Keratinocyte (primary cell): ENCODE results near the gene TUBGCP5. TPM values are rescaled to one million over a fixed set of nuclear protein-coding genes. Genes with fewer than 3 reads are reported as not detected.

Source experiments
- DNase-seq: peaks from one replicate; pipeline ENCODE4 v3.0.0-alpha.2; 2011; ENCODE audit warnings: low read depth, missing footprints, low spot score
- FAIRE-seq: peaks from 2 replicates; lab custom pipeline; 2011; peaks lifted over from hg19 to GRCh38; lab: Jason Lieb, UNC
- H2AFZ ChIP-seq: 2 replicates; pipeline ENCODE4 v1.6.0; 2012; ENCODE audit warnings: low read length, control low read depth, inconsistent platforms; ENCODE audit not compliant: control insufficient read depth
- H3K27ac ChIP-seq: 2 replicates; pipeline ENCODE4 v1.5.1; 2011; ENCODE audit warnings: low read length; ENCODE audit not compliant: control insufficient read depth, insufficient read depth
- H3K27me3 ChIP-seq: 3 replicates; pipeline ENCODE4 v1.6.0; 2011; ENCODE audit warnings: low read length; ENCODE audit not compliant: control insufficient read depth, insufficient read depth; ENCODE audit errors: extremely low read depth
- H3K36me3 ChIP-seq, 2 experiments: 2 replicates in 1 of 2; 3 replicates in 1 of 2; pipeline ENCODE4 v1.5.1; 2011; ENCODE audit warnings: low read length in 2 of 2, mild to moderate bottlenecking in 1 of 2; ENCODE audit not compliant: control insufficient read depth in 2 of 2, insufficient read depth in 2 of 2; ENCODE audit errors: extremely low read depth in 1 of 2
- H3K4me1 ChIP-seq: 3 replicates; pipeline ENCODE4 v1.5.1; 2011; ENCODE audit warnings: low read length; ENCODE audit not compliant: control insufficient read depth, insufficient read depth; ENCODE audit errors: extremely low read depth
- H3K4me2 ChIP-seq: 3 replicates; pipeline ENCODE4 v1.6.0; 2011; ENCODE audit warnings: low read depth, low read length; ENCODE audit not compliant: control insufficient read depth, insufficient read depth; ENCODE audit errors: extremely low read depth
- H3K4me3 ChIP-seq, 3 experiments: fragments of 200-600 bp in 1 of 3; sonication (generic) in 1 of 3; 2 replicates in 2 of 3; 3 replicates in 1 of 3; pipeline ENCODE4 v1.5.1; 2011 to 2016; ENCODE audit warnings: low read length in 3 of 3, mild to moderate bottlenecking in 3 of 3, control low read depth in 2 of 3, inconsistent platforms in 1 of 3, low read depth in 1 of 3, mixed read lengths in 1 of 3, mixed run types in 1 of 3, moderate library complexity in 1 of 3; ENCODE audit not compliant: control insufficient read depth in 2 of 3, insufficient read depth in 2 of 3; ENCODE audit errors: extremely low read depth in 1 of 3
- H3K79me2 ChIP-seq: 2 replicates; pipeline ENCODE4 v1.6.0; 2012; ENCODE audit warnings: low read length; ENCODE audit not compliant: control insufficient read depth, insufficient read depth
- H3K9ac ChIP-seq: 3 replicates; pipeline ENCODE4 v1.6.0; 2011; ENCODE audit warnings: low read length; ENCODE audit not compliant: control insufficient read depth, insufficient read depth; ENCODE audit errors: extremely low read depth
- H3K9me1 ChIP-seq: 3 replicates; pipeline ENCODE4 v1.6.0; 2011; ENCODE audit warnings: low read length; ENCODE audit not compliant: control insufficient read depth, insufficient read depth; ENCODE audit errors: extremely low read depth
- H3K9me3 ChIP-seq: 2 replicates; pipeline ENCODE4 v1.5.1; 2012; ENCODE audit warnings: low read depth, low read length; ENCODE audit not compliant: control insufficient read depth
- H4K20me1 ChIP-seq: 3 replicates; pipeline ENCODE4 v1.6.0; 2011; ENCODE audit warnings: low read length; ENCODE audit not compliant: control insufficient read depth, insufficient read depth; ENCODE audit errors: extremely low read depth
- EZH2 ChIP-seq: IDR thresholded peaks from one replicate; pipeline ENCODE4 v1.6.1; 2012; ENCODE audit warnings: inconsistent platforms, mild to moderate bottlenecking, low read length, moderate library complexity
- dilution Hi-C: fragments of 300-500 bp; cut with MboI; formaldehyde crosslinking; loops from one replicate; pipeline ENCODE4 v1.7.0; 2020; ENCODE audit warnings: low sequenced_read_pairs; ENCODE audit not compliant: extremely low pct_ligation_motif_present
- polyA plus RNA-seq, 5 experiments: library from polyadenylated mRNA; depleted of rRNA in 3 of 5; stranded (reverse) in 3 of 5; stranded (forward) in 1 of 5; unstranded in 1 of 5; fragments of >200 nt; gene quantifications; 1 replicate in 1 of 5; 2 replicates in 3 of 5; 3 replicates in 1 of 5; pipeline versions ENCODE4 v1.2.1 to v1.2.3, GENCODE V29; 2011 to 2012; ENCODE audit warnings: missing spikeins in 2 of 5, low read depth in 1 of 5, low replicate concordance in 1 of 5
- TF ChIP-seq, protein P1 (sequence below), 3 experiments: IDR thresholded peaks in 1 of 3; conservative IDR thresholded peaks in 1 of 3; optimal IDR thresholded peaks in 1 of 3; 2 replicates in 2 of 3; 3 replicates in 1 of 3; pipeline versions ENCODE3 to v1.5.1; 2011; ENCODE audit warnings: low read length in 3 of 3, mild to moderate bottlenecking in 3 of 3, moderate library complexity in 2 of 3, control low read depth in 1 of 3, inconsistent platforms in 1 of 3; ENCODE audit not compliant: insufficient read depth in 2 of 3; ENCODE audit errors: extremely low read depth in 1 of 3

TUBGCP5 gene
- polyA plus RNA-seq, 1 donor (not counting 4 experiments of a cell fraction or from before 2014, with no cell fraction given) = 20.3 TPM

DNA sequence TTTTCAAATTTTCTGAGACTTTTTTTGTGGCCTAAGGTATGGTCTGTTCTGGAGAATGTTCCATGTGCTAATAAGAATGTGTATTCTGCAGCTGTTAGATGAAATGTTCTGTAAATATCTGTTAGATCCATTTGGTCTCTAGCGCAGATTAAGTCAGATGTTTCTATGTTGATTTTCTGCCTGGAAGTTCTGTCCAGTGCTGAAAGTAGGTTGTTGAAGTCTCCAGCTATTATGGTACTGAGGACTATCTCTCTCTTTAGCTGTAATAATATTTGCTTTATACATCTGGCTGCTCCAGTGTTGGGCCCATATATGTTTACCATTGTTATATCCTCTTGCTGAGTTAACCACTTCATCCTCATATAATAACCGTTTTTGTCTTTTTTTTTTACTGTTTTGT is 13.2 kb upstream of the TUBGCP5 start:
- H3K9ac ChIP-seq = no peak overlapping the region
- H4K20me1 ChIP-seq = no peaks in the 10 kb centered on the region
- dilution Hi-C loops = no loop called here
- H3K36me3 ChIP-seq = no peaks in the 10 kb centered on the region
- no peak overlapping the region for H2AFZ ChIP-seq
- FAIRE-seq (no peak), DNase-seq (no peak)
- no peaks in the 10 kb centered on the region for H3K9me1 ChIP-seq
- H3K9me3 ChIP-seq = no peaks in the 10 kb centered on the region
- TF ChIP-seq EZH2 = no peak
- TF ChIP-seq, protein P1, sequence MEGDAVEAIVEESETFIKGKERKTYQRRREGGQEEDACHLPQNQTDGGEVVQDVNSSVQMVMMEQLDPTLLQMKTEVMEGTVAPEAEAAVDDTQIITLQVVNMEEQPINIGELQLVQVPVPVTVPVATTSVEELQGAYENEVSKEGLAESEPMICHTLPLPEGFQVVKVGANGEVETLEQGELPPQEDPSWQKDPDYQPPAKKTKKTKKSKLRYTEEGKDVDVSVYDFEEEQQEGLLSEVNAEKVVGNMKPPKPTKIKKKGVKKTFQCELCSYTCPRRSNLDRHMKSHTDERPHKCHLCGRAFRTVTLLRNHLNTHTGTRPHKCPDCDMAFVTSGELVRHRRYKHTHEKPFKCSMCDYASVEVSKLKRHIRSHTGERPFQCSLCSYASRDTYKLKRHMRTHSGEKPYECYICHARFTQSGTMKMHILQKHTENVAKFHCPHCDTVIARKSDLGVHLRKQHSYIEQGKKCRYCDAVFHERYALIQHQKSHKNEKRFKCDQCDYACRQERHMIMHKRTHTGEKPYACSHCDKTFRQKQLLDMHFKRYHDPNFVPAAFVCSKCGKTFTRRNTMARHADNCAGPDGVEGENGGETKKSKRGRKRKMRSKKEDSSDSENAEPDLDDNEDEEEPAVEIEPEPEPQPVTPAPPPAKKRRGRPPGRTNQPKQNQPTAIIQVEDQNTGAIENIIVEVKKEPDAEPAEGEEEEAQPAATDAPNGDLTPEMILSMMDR (optimal IDR thresholded peaks at IDR 0.05 in 1 of 3, IDR thresholded peaks at IDR 0.05 in 1 of 3, conservative IDR thresholded peaks at IDR 0.05 in 1 of 3; ENCODE audit: extremely low read depth in 1 of 3, insufficient read depth in 2 of 3, low read length in 3 of 3) = no peak
- no peaks in the 10 kb centered on the region for H3K79me2 ChIP-seq
- H3K4me3 ChIP-seq = no peak overlapping the region
- H3K27me3 ChIP-seq = no peaks in the 10 kb centered on the region
- no peak overlapping the region for H3K27ac ChIP-seq
- no peaks in the 10 kb centered on the region for H3K4me1 ChIP-seq
- no peak overlapping the region for H3K4me2 ChIP-seq

DNA sequence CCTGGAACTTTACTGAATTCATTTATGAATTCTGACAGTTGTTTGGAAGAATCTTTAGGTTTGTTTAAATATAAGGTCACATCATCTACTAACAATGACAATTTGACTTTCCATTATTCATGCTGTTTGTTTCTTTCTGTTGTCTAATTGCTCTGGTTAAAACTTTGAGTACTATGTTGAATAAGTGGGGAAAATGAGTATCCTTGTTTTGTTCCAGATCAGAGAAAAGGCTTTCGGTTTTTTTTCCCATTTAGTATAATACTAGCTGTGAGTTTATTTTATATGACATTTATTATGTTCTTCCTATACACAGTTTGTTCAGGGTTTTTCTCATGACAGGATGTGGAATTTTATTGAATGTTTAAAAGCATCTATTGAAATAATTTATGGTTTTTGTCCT is 11.3 kb upstream of the TUBGCP5 start:
- TF ChIP-seq EZH2 = no peak
- TF ChIP-seq, protein P1 (optimal IDR thresholded peaks at IDR 0.05 in 1 of 3, IDR thresholded peaks at IDR 0.05 in 1 of 3, conservative IDR thresholded peaks at IDR 0.05 in 1 of 3; ENCODE audit: extremely low read depth in 1 of 3, insufficient read depth in 2 of 3, low read length in 3 of 3) = no peak
- no peak overlapping the region for H3K4me2 ChIP-seq
- no peak overlapping the region for H3K4me3 ChIP-seq
- FAIRE-seq (no peak), DNase-seq (no peak)
- H3K79me2 ChIP-seq = no peaks in the 10 kb centered on the region
- H3K9ac ChIP-seq = no peak overlapping the region
- no peaks in the 10 kb centered on the region for H3K36me3 ChIP-seq
- H4K20me1 ChIP-seq = no peaks in the 10 kb centered on the region
- dilution Hi-C loops = no loop called here
- H3K27ac ChIP-seq = no peak overlapping the region
- no peaks in the 10 kb centered on the region for H3K9me1 ChIP-seq
- H3K9me3 ChIP-seq = no peaks in the 10 kb centered on the region
- H2AFZ ChIP-seq = no peak overlapping the region
- no peaks in the 10 kb centered on the region for H3K27me3 ChIP-seq
- H3K4me1 ChIP-seq = no peaks in the 10 kb centered on the region
